Fibroblast of mammary gland (primary cell): ENCODE measurements around the gene RAB26.

ENCODE experiments used
- DNase-seq: peaks from one replicate; pipeline ENCODE4 v3.0.0-alpha.2; 2010; ENCODE audit warnings: low read depth
- H3K4me3 ChIP-seq: 2 replicates; pipeline ENCODE4 v1.5.1; 2011; ENCODE audit warnings: low read depth, mild to moderate bottlenecking, low read length, moderate library complexity; ENCODE audit not compliant: control insufficient read depth
- TF ChIP-seq, protein P1 (sequence below): conservative IDR thresholded peaks from 2 replicates; pipeline ENCODE4 v1.5.1; 2011; ENCODE audit warnings: low read depth, low read length, inconsistent platforms; ENCODE audit not compliant: control insufficient read depth, insufficient read depth

The RAB26 gene

GRCh38 chr16:2175454-2175853 lies 27.0 kb downstream of the RAB26 start:
- DNase-seq: no peak
- no peak overlapping the region for H3K4me3 ChIP-seq
- TF ChIP-seq, protein P1, sequence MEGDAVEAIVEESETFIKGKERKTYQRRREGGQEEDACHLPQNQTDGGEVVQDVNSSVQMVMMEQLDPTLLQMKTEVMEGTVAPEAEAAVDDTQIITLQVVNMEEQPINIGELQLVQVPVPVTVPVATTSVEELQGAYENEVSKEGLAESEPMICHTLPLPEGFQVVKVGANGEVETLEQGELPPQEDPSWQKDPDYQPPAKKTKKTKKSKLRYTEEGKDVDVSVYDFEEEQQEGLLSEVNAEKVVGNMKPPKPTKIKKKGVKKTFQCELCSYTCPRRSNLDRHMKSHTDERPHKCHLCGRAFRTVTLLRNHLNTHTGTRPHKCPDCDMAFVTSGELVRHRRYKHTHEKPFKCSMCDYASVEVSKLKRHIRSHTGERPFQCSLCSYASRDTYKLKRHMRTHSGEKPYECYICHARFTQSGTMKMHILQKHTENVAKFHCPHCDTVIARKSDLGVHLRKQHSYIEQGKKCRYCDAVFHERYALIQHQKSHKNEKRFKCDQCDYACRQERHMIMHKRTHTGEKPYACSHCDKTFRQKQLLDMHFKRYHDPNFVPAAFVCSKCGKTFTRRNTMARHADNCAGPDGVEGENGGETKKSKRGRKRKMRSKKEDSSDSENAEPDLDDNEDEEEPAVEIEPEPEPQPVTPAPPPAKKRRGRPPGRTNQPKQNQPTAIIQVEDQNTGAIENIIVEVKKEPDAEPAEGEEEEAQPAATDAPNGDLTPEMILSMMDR: no peak

- H3K4me3 ChIP-seq: no peak overlapping the region
- no peak for DNase-seq
- TF ChIP-seq, protein P1: no peak
Measured at GRCh38 chr16:2176047-2176446, 27.6 kb downstream of the RAB26 start.

GRCh38 chr16:2177101-2177500 lies 28.7 kb downstream of the RAB26 start:
- TF ChIP-seq, protein P1: no peak
- no peak overlapping the region for H3K4me3 ChIP-seq
- no peak for DNase-seq

- H3K4me3 ChIP-seq: no peak overlapping the region
- TF ChIP-seq, protein P1: no peak
- DNase-seq: no peak
Measured at GRCh38 chr16:2177561-2177960, 29.1 kb downstream of the RAB26 start.

GRCh38 chr16:2178321-2179106 lies 30.1 kb downstream of the RAB26 start:
- H3K4me3 ChIP-seq: no peak overlapping the region
- TF ChIP-seq, protein P1: no peak
- peak; percentile 23 for DNase-seq

DNA sequence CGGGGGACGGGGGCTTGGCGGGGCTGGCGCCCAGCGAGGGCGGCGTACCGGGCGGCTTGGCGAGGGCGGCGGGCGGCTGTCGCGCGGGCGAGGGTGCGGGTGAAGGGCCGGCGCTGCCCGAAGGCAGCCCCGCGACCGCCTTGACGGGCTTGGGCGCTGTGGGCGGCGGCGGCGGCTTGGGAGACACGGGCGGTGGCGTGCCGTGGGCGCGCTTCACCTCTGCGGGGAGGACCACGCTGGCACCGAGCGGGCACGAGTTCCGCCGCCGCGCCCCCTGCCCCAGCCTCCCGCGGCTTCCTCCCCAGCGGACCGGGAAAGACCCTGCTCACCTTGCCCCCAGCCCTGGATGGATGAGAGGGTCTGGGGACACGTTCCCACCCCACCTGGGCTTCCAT lies 30.7 kb downstream of the RAB26 start:
- TF ChIP-seq, protein P1: no peak
- H3K4me3 ChIP-seq: no peak overlapping the region
- DNase-seq: no peak

GRCh38 chr16:2179576-2179975 lies 31.2 kb downstream of the RAB26 start:
- no peak overlapping the region for H3K4me3 ChIP-seq
- TF ChIP-seq, protein P1: no peak
- no peak for DNase-seq
